MM.1S (cell line): ENCODE results near the gene PTGES.

ENCODE experiments used
- EZH2 ChIP-seq: fragments of 300-600 bp; sonication (generic); optimal IDR thresholded peaks from 2 replicates; pipeline ENCODE3; 2017; ENCODE audit warnings: low read depth, mild to moderate bottlenecking, antibody characterized with exemption, low read length, mixed read lengths
- EZH2phosphoT487 ChIP-seq: fragments of 300-600 bp; sonication (generic); IDR thresholded peaks from 2 replicates; pipeline ENCODE4 v1.6.1; 2018; ENCODE audit warnings: antibody characterized with exemption, low read length
- TF ChIP-seq, protein P1 (sequence below): fragments of 300-600 bp; sonication (generic); IDR thresholded peaks from 2 replicates; pipeline ENCODE4 v1.5.1; 2016; ENCODE audit warnings: antibody characterized with exemption, low read length, mixed read lengths

DNA sequence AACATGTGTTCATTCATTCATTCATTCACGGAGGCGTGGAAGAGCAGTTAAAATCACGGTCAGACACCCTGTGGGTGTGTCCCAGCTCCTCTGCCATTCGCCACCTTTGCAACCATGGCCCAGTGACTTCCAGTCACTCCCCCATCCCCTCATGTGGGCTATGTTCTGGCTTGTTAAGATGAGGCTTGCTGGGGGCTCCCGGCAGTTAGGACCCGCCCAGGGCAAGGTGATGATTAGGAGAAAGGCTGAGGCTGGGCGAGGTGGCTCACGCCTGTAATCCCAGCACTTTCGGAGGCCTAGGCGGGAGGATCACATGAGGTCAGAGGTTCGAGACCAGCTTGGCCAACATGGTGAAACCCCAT, 24.9 kb upstream of the PTGES start:
- TF ChIP-seq EZH2: no peak
- TF ChIP-seq, protein P1, sequence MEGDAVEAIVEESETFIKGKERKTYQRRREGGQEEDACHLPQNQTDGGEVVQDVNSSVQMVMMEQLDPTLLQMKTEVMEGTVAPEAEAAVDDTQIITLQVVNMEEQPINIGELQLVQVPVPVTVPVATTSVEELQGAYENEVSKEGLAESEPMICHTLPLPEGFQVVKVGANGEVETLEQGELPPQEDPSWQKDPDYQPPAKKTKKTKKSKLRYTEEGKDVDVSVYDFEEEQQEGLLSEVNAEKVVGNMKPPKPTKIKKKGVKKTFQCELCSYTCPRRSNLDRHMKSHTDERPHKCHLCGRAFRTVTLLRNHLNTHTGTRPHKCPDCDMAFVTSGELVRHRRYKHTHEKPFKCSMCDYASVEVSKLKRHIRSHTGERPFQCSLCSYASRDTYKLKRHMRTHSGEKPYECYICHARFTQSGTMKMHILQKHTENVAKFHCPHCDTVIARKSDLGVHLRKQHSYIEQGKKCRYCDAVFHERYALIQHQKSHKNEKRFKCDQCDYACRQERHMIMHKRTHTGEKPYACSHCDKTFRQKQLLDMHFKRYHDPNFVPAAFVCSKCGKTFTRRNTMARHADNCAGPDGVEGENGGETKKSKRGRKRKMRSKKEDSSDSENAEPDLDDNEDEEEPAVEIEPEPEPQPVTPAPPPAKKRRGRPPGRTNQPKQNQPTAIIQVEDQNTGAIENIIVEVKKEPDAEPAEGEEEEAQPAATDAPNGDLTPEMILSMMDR: no peak
- TF ChIP-seq EZH2phosphoT487: no peak
